ENCODE results near the gene TIMM22. TPM values are rescaled to one million over a fixed set of nuclear protein-coding genes. Genes with fewer than 3 reads are reported as not detected.

TIMM22 gene
- total RNA-seq, 1 experiment from 2014 or later, result 14.0 TPM

GRCh38 chr17:1050996-1051925, 54.3 kb downstream of the TIMM22 start:
- Histone ChIP-seq H3K4me3 (replicated peaks in 1 of 2; ENCODE audit: low read depth in 1 of 2, low read length in 2 of 2) (no peak overlapping the region), H3K27ac (ENCODE audit: low read depth, low read length) (no peak overlapping the region), H3K9me3 (ENCODE audit: control insufficient read depth in 1 of 2, insufficient read depth in 1 of 2, low read depth in 1 of 2, low read length in 2 of 2) (no peaks in the 10 kb centered on the region), H3K36me3 (ENCODE audit: control insufficient read depth in 1 of 2, insufficient read depth in 2 of 2, low read length in 2 of 2) (no peaks in the 10 kb centered on the region), H3K9me2 (ENCODE audit: insufficient read depth) (no peaks in the 10 kb centered on the region), H3K4me1 (ENCODE audit: control insufficient read depth in 1 of 2, insufficient read depth in 2 of 2, low read length in 2 of 2) (no peaks in the 10 kb centered on the region), H3K79me2 (ENCODE audit: insufficient read depth, low read length) (no peaks in the 10 kb centered on the region), H3K4me2 (ENCODE audit: low read length) (no peak overlapping the region), H4K20me1 (ENCODE audit: insufficient read depth) (no peaks in the 10 kb centered on the region), H2AFZ (ENCODE audit: low read depth, low read length, poor library complexity, severe bottlenecking) (no peak overlapping the region), H3K9ac (ENCODE audit: low read length) (no peak overlapping the region), H3K27me3 (ENCODE audit: insufficient read depth, low read length) (no peaks in the 10 kb centered on the region)
- no peak for DNase-seq (ENCODE audit: low read depth, low spot score)
- CTCF ChIA-PET, result no interaction called here
- POLR2A ChIA-PET, result no interaction called here
- no TSS peak for BruUV-seq (replicated peaks)
- TF ChIP-seq JUND (IDR thresholded peaks at IDR 0.05) (no peak), ZNF274 (IDR thresholded peaks at IDR 0.05; ENCODE audit: low read depth, low read length) (no peak), MAX (IDR thresholded peaks at IDR 0.05) (no peak), POLR2A (IDR thresholded peaks at IDR 0.05; ENCODE audit: borderline replicate concordance, extremely low read depth, insufficient read depth, insufficient read length) (no peak), POLR2AphosphoS5 (IDR thresholded peaks at IDR 0.05; ENCODE audit: low read depth, low read length) (no peak), EGR1 (IDR thresholded peaks at IDR 0.05; ENCODE audit: low read depth) (no peak), CBX3 (IDR thresholded peaks at IDR 0.05; ENCODE audit: low read depth) (no peak), ZBTB33 (IDR thresholded peaks at IDR 0.05; ENCODE audit: extremely low read depth, insufficient replicate concordance, low read length) (no peak), ELF1 (IDR thresholded peaks at IDR 0.05; ENCODE audit: borderline replicate concordance, low read depth) (no peak), TCF7L2 (IDR thresholded peaks at IDR 0.05; ENCODE audit: borderline replicate concordance, extremely low read depth, insufficient read depth, insufficient read length) (no peak)
- intact Hi-C loops (cut with micrococcal nuclease), result no loop called here
- no peak for ATAC-seq
- RAD21 ChIA-PET (ENCODE audit: low non-redundant PET in 1 of 2, low total read pairs in 2 of 2, uncharacterized antibody in 2 of 2, unreplicated experiment in 2 of 2), result no interaction called here

Small RNA genes lying within 50 kb of the gene (microRNA-seq; reads per million reads assigned to microRNA genes)
- gene MIR3183 (ENCODE audit: borderline number of aligned reads), result not detected

Other genes starting within 250 kb of the TIMM22 start
- gene GEMIN4, start 244.9 kb upstream of the TIMM22 start, total RNA-seq (2021; ENCODE audit: unreplicated experiment), result 53.2 TPM
- 80.7 TPM for gene GLOD4, start 214.8 kb upstream of the TIMM22 start, total RNA-seq (2021; ENCODE audit: unreplicated experiment)
- 32.6 TPM for gene MRM3, start 214.8 kb upstream of the TIMM22 start, total RNA-seq (2021; ENCODE audit: unreplicated experiment)
- 83.7 TPM for gene NXN, start 17.4 kb upstream of the TIMM22 start, total RNA-seq (2021; ENCODE audit: unreplicated experiment)
- 58.5 TPM for gene ABR, start 182.9 kb downstream of the TIMM22 start, total RNA-seq (2021; ENCODE audit: unreplicated experiment)

Measured in HCT116 (cell line).